HepG2 (cell line): ENCODE measurements around the gene RMI1. TPM values are rescaled to one million over a fixed set of nuclear protein-coding genes. Genes with fewer than 3 reads are reported as not detected.

Experiments
- ATAC-seq: fragments of 200-7000 bp; cut with Tn5 transposase; 3 replicates; pipeline ENCODE4 v1.9.1; 2020; ENCODE audit warnings: mild to moderate bottlenecking, moderate library complexity
- BruUV-seq: library from RNA; stranded (reverse); fragments of 400-500 nt; replicated peaks from 2 replicates; lab custom pipeline; 2021; lab: Mats Ljungman, UMichigan
- CTCF ChIA-PET: fragments of 300-600 bp; formaldehyde crosslinking; extraction: SDS; loops from one replicate; lab custom pipeline; 2021; ENCODE audit warnings: low total read pairs, inconsistent platforms, low intra/inter-chr PET ratio; lab: Yijun Ruan, JAX
- POLR2A ChIA-PET: fragments of 350-600 bp; sonication (Branson Sonifier 250); formaldehyde crosslinking; loops from one replicate; lab custom pipeline; 2020; ENCODE audit warnings: antibody characterized with exemption, inconsistent platforms; lab: Yijun Ruan, JAX
- DNase-seq: peaks from one replicate; pipeline ENCODE4 v3.0.0-alpha.2; 2015; ENCODE audit warnings: low spot score
- FAIRE-seq: peaks from 3 replicates; lab custom pipeline; 2011; peaks lifted over from hg19 to GRCh38; lab: Jason Lieb, UNC
- H2AFZ ChIP-seq: one replicate; pipeline ENCODE4 v1.6.1; 2011; ENCODE audit warnings: low read length, inconsistent platforms
- H3K27ac ChIP-seq: fragments of 300-600 bp; 3 replicates; pipeline ENCODE4 v1.8.0; 2011; ENCODE audit warnings: mixed run types, mild to moderate bottlenecking, mixed read lengths, low read length, inconsistent platforms; ENCODE audit not compliant: insufficient read depth; ENCODE audit errors: extremely low read length
- H3K27me3 ChIP-seq, 2 experiments: fragments of 200-600 bp in 1 of 2; 2 replicates in 1 of 2; 3 replicates in 1 of 2; pipeline versions ENCODE4 v1.6.0 to v1.8.0; 2011; ENCODE audit warnings: low read length in 2 of 2, mild to moderate bottlenecking in 2 of 2, moderate library complexity in 2 of 2, inconsistent platforms in 1 of 2; ENCODE audit not compliant: insufficient read depth in 2 of 2, control insufficient read depth in 1 of 2
- H3K36me3 ChIP-seq, 2 experiments: fragments of 200-600 bp in 1 of 2; replicated peaks in 1 of 2; 2 replicates in 1 of 2; 3 replicates in 1 of 2; pipeline versions ENCODE4 v1.5.1 to v1.8.0; 2011; ENCODE audit warnings: low read length in 2 of 2, inconsistent platforms in 1 of 2; ENCODE audit not compliant: insufficient read depth in 2 of 2, control insufficient read depth in 1 of 2
- H3K4me1 ChIP-seq: 2 replicates; pipeline ENCODE4 v1.5.1; 2012; ENCODE audit warnings: low read length, inconsistent platforms; ENCODE audit not compliant: insufficient read depth
- H3K4me2 ChIP-seq: 2 replicates; pipeline ENCODE4 v1.6.0; 2011; ENCODE audit warnings: low read depth, low read length, inconsistent platforms
- H3K4me3 ChIP-seq, 3 experiments: fragments of 200-600 bp in 1 of 3; sonication (generic), shearing (Covaris generic) in 1 of 3; replicated peaks in 1 of 3; 2 replicates each; pipeline ENCODE4 v1.5.1; 2011 to 2016; ENCODE audit warnings: low read length in 3 of 3, inconsistent platforms in 2 of 3, low read depth in 2 of 3, mild to moderate bottlenecking in 2 of 3, control low read depth in 1 of 3, mixed read lengths in 1 of 3; ENCODE audit not compliant: insufficient read depth in 1 of 3
- H3K79me2 ChIP-seq: one replicate; pipeline ENCODE4 v1.6.1; 2011; ENCODE audit warnings: low read length, inconsistent platforms; ENCODE audit not compliant: insufficient read depth
- H3K9ac ChIP-seq: 2 replicates; pipeline ENCODE4 v1.6.0; 2011; ENCODE audit warnings: mild to moderate bottlenecking, low read depth, low read length, inconsistent platforms; ENCODE audit not compliant: insufficient read depth
- H3K9me3 ChIP-seq: 2 replicates; pipeline ENCODE4 v1.5.1; 2012; ENCODE audit warnings: mild to moderate bottlenecking, low read length
- H4K20me1 ChIP-seq: 2 replicates; pipeline ENCODE4 v1.6.0; 2011; ENCODE audit warnings: inconsistent platforms, mild to moderate bottlenecking, low read length, moderate library complexity; ENCODE audit not compliant: insufficient read depth
- FOSL1 ChIP-seq: sonication (generic); formaldehyde crosslinking; IDR thresholded peaks from 2 replicates; pipeline ENCODE4 v1.9.0; 2021; ENCODE audit warnings: missing genetic modification reagents, borderline replicate concordance
- HMGXB4 ChIP-seq, 2 experiments: sonication (generic) in 1 of 2; formaldehyde crosslinking in 1 of 2; IDR thresholded peaks; 2 replicates each; pipeline versions ENCODE4 v1.4.0 to v1.6.1; 2018 to 2020; ENCODE audit warnings: missing genetic modification reagents in 2 of 2, borderline replicate concordance in 1 of 2, low read depth in 1 of 2, mild to moderate bottlenecking in 1 of 2, missing biosample characterization in 1 of 2
- KDM1A ChIP-seq: IDR thresholded peaks from 2 replicates; pipeline ENCODE4 v1.6.1; 2016; ENCODE audit warnings: missing compliant biosample characterization
- KDM6A ChIP-seq: IDR thresholded peaks from 2 replicates; pipeline ENCODE4 v1.6.1; 2016; ENCODE audit warnings: low read depth
- SALL2 ChIP-seq: sonication (generic); formaldehyde crosslinking; IDR thresholded peaks from 2 replicates; pipeline ENCODE4 v1.8.1; 2023; ENCODE audit warnings: mild to moderate bottlenecking, missing genetic modification reagents, inconsistent platforms
- SNAPC2 ChIP-seq: sonication (generic); formaldehyde crosslinking; IDR thresholded peaks from 2 replicates; pipeline ENCODE4 v1.8.1; 2022; ENCODE audit warnings: mild to moderate bottlenecking, missing genetic modification reagents
- TIGD3 ChIP-seq: sonication (generic); formaldehyde crosslinking; IDR thresholded peaks from 2 replicates; pipeline ENCODE4 v1.5.1; 2020; ENCODE audit warnings: mild to moderate bottlenecking, missing genetic modification reagents, borderline replicate concordance
- ZFP82 ChIP-seq: sonication (generic); formaldehyde crosslinking; IDR thresholded peaks from 2 replicates; pipeline ENCODE4 v1.5.1; 2020; ENCODE audit warnings: mild to moderate bottlenecking, missing genetic modification reagents, borderline replicate concordance
- ZNF24 ChIP-seq: fragments of 450-650 bp; IDR thresholded peaks from 2 replicates; pipeline ENCODE4 v1.6.1; 2017; ENCODE audit warnings: antibody characterized with exemption, mild to moderate bottlenecking
- ZNF264 ChIP-seq: sonication (generic); formaldehyde crosslinking; IDR thresholded peaks from 2 replicates; pipeline ENCODE4 v1.4.0; 2020; ENCODE audit warnings: missing genetic modification reagents
- ZNF441 ChIP-seq: sonication (generic); formaldehyde crosslinking; IDR thresholded peaks from 2 replicates; pipeline ENCODE4 v1.7.0; 2021; ENCODE audit warnings: missing genetic modification reagents, borderline replicate concordance
- ZNF883 ChIP-seq: sonication (generic); formaldehyde crosslinking; IDR thresholded peaks from 2 replicates; pipeline ENCODE4 v1.5.1; 2020; ENCODE audit warnings: mild to moderate bottlenecking, missing genetic modification reagents; ENCODE audit errors: not compliant biosample characterization
- ZSCAN5A ChIP-seq: sonication (generic); formaldehyde crosslinking; IDR thresholded peaks from 2 replicates; pipeline ENCODE4 v1.8.0; 2022; ENCODE audit warnings: mild to moderate bottlenecking, missing genetic modification reagents, borderline replicate concordance
- in situ Hi-C: cut with HindIII; loops from 2 replicates; pipeline ENCODE4 v1.10.0; 2017; ENCODE audit warnings: low pct_unique_long_range_greater_than_20kb; ENCODE audit not compliant: extremely low pct_ligation_motif_present
- intact Hi-C: fragments of 100-400 bp; cut with micrococcal nuclease; formaldehyde crosslinking; loops from one replicate; pipeline ENCODE4 v1.10.0; 2022; ENCODE audit not compliant: unreplicated experiment
- polyA plus RNA-seq, 8 experiments: library from polyadenylated mRNA; depleted of rRNA in 3 of 8; stranded (reverse) in 7 of 8; unstranded in 1 of 8; fragments of >200 nt; fragmentation: Illumina TruSeq in 4 of 8; extraction: Trizol in 4 of 8; gene quantifications; 2 replicates each; pipeline versions ENCODE4 v1.2.1 to v1.2.3, GENCODE V29; 2011 to 2016; ENCODE audit warnings: low read depth in 4 of 8, missing spikeins in 1 of 8, mixed read lengths in 1 of 8; ENCODE audit not compliant: insufficient read depth in 1 of 8
- total RNA-seq, 5 experiments: library from RNA; depleted of rRNA; stranded (reverse); fragments of >200 nt; fragmentation: Illumina TruSeq; extraction: Trizol; gene quantifications; 2 replicates each; pipeline ENCODE4 v1.2.3, GENCODE V29; 2016; ENCODE audit warnings: low read depth in 1 of 5

The RMI1 gene
- total and polyA plus RNA-seq, 2 of the 13 experiments (the other 11 are each of a cell fraction or from before 2014, with no cell fraction given) = 0.54 to 3.7 TPM

- BruUV-seq = no TSS peak
- Histone ChIP-seq H3K4me1 (no peaks in the 10 kb centered on the region), H3K4me2 (no peak overlapping the region), H3K9me3 (no peaks in the 10 kb centered on the region), H3K4me3 (no peak overlapping the region), H4K20me1 (no peaks in the 10 kb centered on the region), H3K36me3 (peaks cover 0 to 23% of the 10 kb centered on the region in 2 experiments; a peak in 4 of 5 replicates), H3K9ac (no peak overlapping the region), H3K27ac (no peak overlapping the region), H3K79me2 (no peaks in the 10 kb centered on the region), H2AFZ (no peak overlapping the region), H3K27me3 (no peaks in the 10 kb centered on the region)
- ChIA-PET POLR2A (interaction anchor here (1.5 kb wide), 1 partner anchor 22 kb away, joined by 4 read pairs; the partner anchor contains the start of gene RMI1), CTCF (no interaction called here)
- in situ Hi-C loops (no loop called here), intact Hi-C loops (no loop called here)
- FAIRE-seq = no peak
- no peak for DNase-seq
- TF ChIP-seq ZNF441 (CRISPR knock-in tag) (no peak), HMGXB4 (CRISPR knock-in tag; IDR thresholded peaks at IDR 0.05; ENCODE audit: borderline replicate concordance in 1 of 2, low read depth in 1 of 2) (no peak), FOSL1 (CRISPR knock-in tag) (no peak), ZFP82 (CRISPR knock-in tag) (no peak), ZSCAN5A (CRISPR knock-in tag) (no peak), ZNF264 (no peak), KDM1A (CRISPR knock-in tag) (no peak), SNAPC2 (no peak), KDM6A (CRISPR knock-in tag) (no peak), SALL2 (CRISPR knock-in tag) (no peak), TIGD3 (CRISPR knock-in tag) (no peak), ZNF883 (CRISPR knock-in tag) (no peak), ZNF24 (no peak)
- no peak for ATAC-seq
Observed at GRCh38 chr9:84002344-84002743, 21.7 kb downstream of the RMI1 start.
